HepG2 (cell line): ENCODE results near the gene MOGAT3. TPM values are rescaled to one million over a fixed set of nuclear protein-coding genes. Genes with fewer than 3 reads are reported as not detected.
A peak's percentile ranks its signal among the peaks of the same experiment; 100 is the strongest.

ENCODE experiments used
- EP300 ChIP-seq, 3 experiments: sonication (generic) in 1 of 3; formaldehyde crosslinking in 1 of 3; IDR thresholded peaks; 2 replicates each; pipeline versions ENCODE4 v1.5.1 to v1.6.1; 2011 to 2020; ENCODE audit warnings: low read depth in 2 of 3, low read length in 2 of 3, borderline replicate concordance in 1 of 3, improper control_type of control experiment in 1 of 3, mild to moderate bottlenecking in 1 of 3, missing genetic modification reagents in 1 of 3, moderate library complexity in 1 of 3
- FOXA1 ChIP-seq, 2 experiments: fragments of 450-650 bp in 1 of 2; sonication (generic) in 1 of 2; formaldehyde crosslinking in 1 of 2; IDR thresholded peaks; 2 replicates each; pipeline versions ENCODE4 v1.4.0 to v1.6.1; 2016 to 2020; ENCODE audit warnings: missing genetic modification reagents in 1 of 2
- HNRNPL ChIP-seq: fragments of 200-400 bp; formaldehyde crosslinking; IDR thresholded peaks from 2 replicates; pipeline ENCODE4 v1.6.1; 2017; ENCODE audit warnings: mild to moderate bottlenecking, low read depth, low read length
- NFKB2 ChIP-seq: sonication (generic); formaldehyde crosslinking; IDR thresholded peaks from 2 replicates; pipeline ENCODE4 v1.4.0; 2020; ENCODE audit warnings: missing genetic modification reagents, borderline replicate concordance
- NONO ChIP-seq, 2 experiments: fragments of 450-650 bp in 1 of 2; sonication (generic) in 1 of 2; formaldehyde crosslinking in 1 of 2; IDR thresholded peaks in 1 of 2; conservative IDR thresholded peaks in 1 of 2; 2 replicates each; pipeline versions ENCODE4 v1.6.1 to v1.8.0; 2017 to 2022; ENCODE audit warnings: mild to moderate bottlenecking in 1 of 2, missing genetic modification reagents in 1 of 2, moderate library complexity in 1 of 2
- ZC3H4 ChIP-seq: sonication (generic); formaldehyde crosslinking; IDR thresholded peaks from 2 replicates; pipeline ENCODE4 v1.4.0; 2020; ENCODE audit warnings: missing genetic modification reagents, borderline replicate concordance
- ZFP82 ChIP-seq: sonication (generic); formaldehyde crosslinking; IDR thresholded peaks from 2 replicates; pipeline ENCODE4 v1.5.1; 2020; ENCODE audit warnings: mild to moderate bottlenecking, missing genetic modification reagents, borderline replicate concordance
- ZNF101 ChIP-seq: sonication (generic); formaldehyde crosslinking; IDR thresholded peaks from 2 replicates; pipeline ENCODE4 v1.4.0; 2020; ENCODE audit warnings: mild to moderate bottlenecking, low read depth, missing genetic modification reagents, borderline replicate concordance
- ZNF253 ChIP-seq: sonication (generic); formaldehyde crosslinking; IDR thresholded peaks from 2 replicates; pipeline ENCODE4 v1.8.0; 2022; ENCODE audit warnings: mild to moderate bottlenecking, missing genetic modification reagents, borderline replicate concordance
- ZNF263 ChIP-seq: sonication (generic); formaldehyde crosslinking; IDR thresholded peaks from 2 replicates; pipeline ENCODE4 v1.4.0; 2020; ENCODE audit warnings: missing genetic modification reagents
- ZNF460 ChIP-seq: sonication (generic); formaldehyde crosslinking; IDR thresholded peaks from 2 replicates; pipeline ENCODE4 v1.5.1; 2020; ENCODE audit warnings: missing genetic modification reagents, mild to moderate bottlenecking, borderline replicate concordance
- polyA plus RNA-seq, 8 experiments: library from polyadenylated mRNA; depleted of rRNA in 3 of 8; stranded (reverse) in 7 of 8; unstranded in 1 of 8; fragments of >200 nt; fragmentation: Illumina TruSeq in 4 of 8; extraction: Trizol in 4 of 8; gene quantifications; 2 replicates each; pipeline versions ENCODE4 v1.2.1 to v1.2.3, GENCODE V29; 2011 to 2016; ENCODE audit warnings: low read depth in 4 of 8, missing spikeins in 1 of 8, mixed read lengths in 1 of 8; ENCODE audit not compliant: insufficient read depth in 1 of 8
- total RNA-seq, 5 experiments: library from RNA; depleted of rRNA; stranded (reverse); fragments of >200 nt; fragmentation: Illumina TruSeq; extraction: Trizol; gene quantifications; 2 replicates each; pipeline ENCODE4 v1.2.3, GENCODE V29; 2016; ENCODE audit warnings: low read depth in 1 of 5
- TF ChIP-seq, protein P1 (sequence below): sonication (generic); formaldehyde crosslinking; conservative IDR thresholded peaks from 2 replicates; pipeline ENCODE4 v1.8.0; 2022; ENCODE audit warnings: low read depth, missing genetic modification reagents
- TF ChIP-seq, protein P2 (sequence below): sonication (generic); formaldehyde crosslinking; IDR thresholded peaks from 2 replicates; pipeline ENCODE4 v1.4.0; 2020; ENCODE audit warnings: missing genetic modification reagents, borderline replicate concordance
- TF ChIP-seq, protein P3 (sequence below): sonication (generic); formaldehyde crosslinking; IDR thresholded peaks from 2 replicates; pipeline ENCODE4 v1.5.0; 2020; ENCODE audit warnings: mild to moderate bottlenecking, missing genetic modification reagents, borderline replicate concordance
- TF ChIP-seq, protein P4 (sequence below): sonication (generic); formaldehyde crosslinking; IDR thresholded peaks from 2 replicates; pipeline ENCODE4 v1.8.0; 2022; ENCODE audit warnings: low read depth, missing genetic modification reagents

The MOGAT3 gene
- total and polyA plus RNA-seq, 2 of the 13 experiments (the other 11 are each of a cell fraction or from before 2014, with no cell fraction given): 22.5 to 30.5 TPM

DNA sequence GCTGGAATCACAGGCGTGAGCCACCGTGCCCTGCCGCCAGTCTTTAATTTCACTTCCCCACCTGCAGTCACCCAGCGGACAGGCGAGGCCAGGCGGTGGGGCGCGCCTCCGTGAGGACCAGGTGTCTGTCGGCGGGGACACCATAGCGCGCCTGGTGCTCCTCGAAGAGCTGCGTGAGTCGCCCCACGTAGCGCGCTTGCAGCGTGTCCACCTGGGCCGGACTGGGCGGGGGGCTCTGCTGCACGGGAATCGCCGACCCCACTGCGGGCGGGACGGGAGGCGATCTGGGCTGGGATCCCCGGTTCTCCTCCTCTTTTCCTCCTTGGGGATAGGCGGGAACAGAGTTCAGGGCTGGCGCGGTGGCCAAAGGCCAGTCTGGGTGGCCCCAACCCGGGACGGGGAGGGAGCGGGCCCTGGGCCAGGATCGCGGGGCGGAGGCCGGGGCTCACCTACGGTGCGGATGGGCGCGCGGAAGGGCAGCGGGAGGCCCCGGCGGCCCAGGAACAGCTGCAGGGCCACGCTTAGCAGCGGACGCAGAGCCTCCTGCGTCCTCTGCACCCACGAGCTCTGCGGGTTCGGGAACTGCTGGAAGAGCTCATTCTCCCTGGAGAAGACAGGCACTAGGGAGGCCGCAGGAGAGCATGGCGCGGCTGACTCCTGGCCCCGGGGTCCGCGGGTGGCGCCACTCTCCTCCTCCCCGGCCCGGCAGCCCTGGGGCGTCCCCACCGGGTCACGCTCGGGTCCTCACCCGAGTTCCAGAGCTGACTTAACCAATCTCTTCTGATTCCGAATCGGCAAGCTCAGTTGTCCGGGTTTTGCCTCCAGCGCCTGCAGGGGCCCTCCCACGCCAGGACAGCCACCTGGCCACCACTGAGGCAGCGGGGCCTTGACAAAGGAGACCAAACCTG is 1.1 kb upstream of the MOGAT3 start (continued):
- TF ChIP-seq EP300 (IDR thresholded peaks at IDR 0.05; ENCODE audit: low read depth in 2 of 2, low read length in 2 of 2) (0 out of 4 replicates have a peak, but pooled peaks of 1 of the 2 experiments have one; percentile 7), EP300 (CRISPR knock-in tag; IDR thresholded peaks at IDR 0.05; ENCODE audit: borderline replicate concordance) (no peak), NFKB2 (CRISPR knock-in tag) (0 out of 2 replicates have a peak, but pooled peaks have one; percentile 91), NONO (IDR thresholded peaks at IDR 0.05) (no peak), NONO (CRISPR knock-in tag; conservative IDR thresholded peaks at IDR 0.05) (peak; percentile 48), ZNF101 (CRISPR knock-in tag) (no peak), ZNF253 (CRISPR knock-in tag) (peak; percentile 64; the same call in 1 of the 2 replicates), HNRNPL (no peak), ZFP82 (CRISPR knock-in tag) (peak; percentile 67; the same call in 1 of the 2 replicates), ZNF263 (CRISPR knock-in tag) (peak; percentile 56; the same call in 1 of the 2 replicates), ZNF460 (peak; percentile 69), FOXA1 (IDR thresholded peaks at IDR 0.05) (no peak), FOXA1 (CRISPR knock-in tag; IDR thresholded peaks at IDR 0.05) (0 out of 2 replicates have a peak, but pooled peaks have one; percentile 15), ZC3H4 (CRISPR knock-in tag) (no peak)
- TF ChIP-seq, protein P1, sequence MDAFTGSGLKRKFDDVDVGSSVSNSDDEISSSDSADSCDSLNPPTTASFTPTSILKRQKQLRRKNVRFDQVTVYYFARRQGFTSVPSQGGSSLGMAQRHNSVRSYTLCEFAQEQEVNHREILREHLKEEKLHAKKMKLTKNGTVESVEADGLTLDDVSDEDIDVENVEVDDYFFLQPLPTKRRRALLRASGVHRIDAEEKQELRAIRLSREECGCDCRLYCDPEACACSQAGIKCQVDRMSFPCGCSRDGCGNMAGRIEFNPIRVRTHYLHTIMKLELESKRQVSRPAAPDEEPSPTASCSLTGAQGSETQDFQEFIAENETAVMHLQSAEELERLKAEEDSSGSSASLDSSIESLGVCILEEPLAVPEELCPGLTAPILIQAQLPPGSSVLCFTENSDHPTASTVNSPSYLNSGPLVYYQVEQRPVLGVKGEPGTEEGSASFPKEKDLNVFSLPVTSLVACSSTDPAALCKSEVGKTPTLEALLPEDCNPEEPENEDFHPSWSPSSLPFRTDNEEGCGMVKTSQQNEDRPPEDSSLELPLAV: no peak
- TF ChIP-seq, protein P2, sequence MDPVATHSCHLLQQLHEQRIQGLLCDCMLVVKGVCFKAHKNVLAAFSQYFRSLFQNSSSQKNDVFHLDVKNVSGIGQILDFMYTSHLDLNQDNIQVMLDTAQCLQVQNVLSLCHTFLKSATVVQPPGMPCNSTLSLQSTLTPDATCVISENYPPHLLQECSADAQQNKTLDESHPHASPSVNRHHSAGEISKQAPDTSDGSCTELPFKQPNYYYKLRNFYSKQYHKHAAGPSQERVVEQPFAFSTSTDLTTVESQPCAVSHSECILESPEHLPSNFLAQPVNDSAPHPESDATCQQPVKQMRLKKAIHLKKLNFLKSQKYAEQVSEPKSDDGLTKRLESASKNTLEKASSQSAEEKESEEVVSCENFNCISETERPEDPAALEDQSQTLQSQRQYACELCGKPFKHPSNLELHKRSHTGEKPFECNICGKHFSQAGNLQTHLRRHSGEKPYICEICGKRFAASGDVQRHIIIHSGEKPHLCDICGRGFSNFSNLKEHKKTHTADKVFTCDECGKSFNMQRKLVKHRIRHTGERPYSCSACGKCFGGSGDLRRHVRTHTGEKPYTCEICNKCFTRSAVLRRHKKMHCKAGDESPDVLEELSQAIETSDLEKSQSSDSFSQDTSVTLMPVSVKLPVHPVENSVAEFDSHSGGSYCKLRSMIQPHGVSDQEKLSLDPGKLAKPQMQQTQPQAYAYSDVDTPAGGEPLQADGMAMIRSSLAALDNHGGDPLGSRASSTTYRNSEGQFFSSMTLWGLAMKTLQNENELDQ: no peak
- TF ChIP-seq, protein P3, sequence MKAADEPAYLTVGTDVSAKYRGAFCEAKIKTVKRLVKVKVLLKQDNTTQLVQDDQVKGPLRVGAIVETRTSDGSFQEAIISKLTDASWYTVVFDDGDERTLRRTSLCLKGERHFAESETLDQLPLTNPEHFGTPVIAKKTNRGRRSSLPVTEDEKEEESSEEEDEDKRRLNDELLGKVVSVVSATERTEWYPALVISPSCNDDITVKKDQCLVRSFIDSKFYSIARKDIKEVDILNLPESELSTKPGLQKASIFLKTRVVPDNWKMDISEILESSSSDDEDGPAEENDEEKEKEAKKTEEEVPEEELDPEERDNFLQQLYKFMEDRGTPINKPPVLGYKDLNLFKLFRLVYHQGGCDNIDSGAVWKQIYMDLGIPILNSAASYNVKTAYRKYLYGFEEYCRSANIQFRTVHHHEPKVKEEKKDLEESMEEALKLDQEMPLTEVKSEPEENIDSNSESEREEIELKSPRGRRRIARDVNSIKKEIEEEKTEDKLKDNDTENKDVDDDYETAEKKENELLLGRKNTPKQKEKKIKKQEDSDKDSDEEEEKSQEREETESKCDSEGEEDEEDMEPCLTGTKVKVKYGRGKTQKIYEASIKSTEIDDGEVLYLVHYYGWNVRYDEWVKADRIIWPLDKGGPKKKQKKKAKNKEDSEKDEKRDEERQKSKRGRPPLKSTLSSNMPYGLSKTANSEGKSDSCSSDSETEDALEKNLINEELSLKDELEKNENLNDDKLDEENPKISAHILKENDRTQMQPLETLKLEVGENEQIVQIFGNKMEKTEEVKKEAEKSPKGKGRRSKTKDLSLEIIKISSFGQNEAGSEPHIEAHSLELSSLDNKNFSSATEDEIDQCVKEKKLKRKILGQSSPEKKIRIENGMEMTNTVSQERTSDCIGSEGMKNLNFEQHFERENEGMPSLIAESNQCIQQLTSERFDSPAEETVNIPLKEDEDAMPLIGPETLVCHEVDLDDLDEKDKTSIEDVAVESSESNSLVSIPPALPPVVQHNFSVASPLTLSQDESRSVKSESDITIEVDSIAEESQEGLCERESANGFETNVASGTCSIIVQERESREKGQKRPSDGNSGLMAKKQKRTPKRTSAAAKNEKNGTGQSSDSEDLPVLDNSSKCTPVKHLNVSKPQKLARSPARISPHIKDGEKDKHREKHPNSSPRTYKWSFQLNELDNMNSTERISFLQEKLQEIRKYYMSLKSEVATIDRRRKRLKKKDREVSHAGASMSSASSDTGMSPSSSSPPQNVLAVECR (CRISPR knock-in tag): peak; percentile 79; the same call in 1 of the 2 replicates
- TF ChIP-seq, protein P4, sequence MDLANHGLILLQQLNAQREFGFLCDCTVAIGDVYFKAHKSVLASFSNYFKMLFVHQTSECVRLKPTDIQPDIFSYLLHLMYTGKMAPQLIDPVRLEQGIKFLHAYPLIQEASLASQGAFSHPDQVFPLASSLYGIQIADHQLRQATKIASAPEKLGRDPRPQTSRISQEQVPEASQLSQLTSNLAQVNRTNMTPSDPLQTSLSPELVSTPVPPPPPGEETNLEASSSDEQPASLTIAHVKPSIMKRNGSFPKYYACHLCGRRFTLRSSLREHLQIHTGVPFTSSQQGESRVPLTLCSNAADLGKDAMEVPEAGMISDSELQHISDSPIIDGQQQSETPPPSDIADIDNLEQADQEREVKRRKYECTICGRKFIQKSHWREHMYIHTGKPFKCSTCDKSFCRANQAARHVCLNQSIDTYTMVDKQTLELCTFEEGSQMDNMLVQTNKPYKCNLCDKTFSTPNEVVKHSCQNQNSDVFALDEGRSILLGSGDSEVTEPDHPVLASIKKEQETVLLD (CRISPR knock-in tag): no peak
